Astrocyte (in vitro differentiated cells and primary cell): ENCODE data around the gene MCOLN1. TPM values are rescaled to one million over a fixed set of nuclear protein-coding genes. Genes with fewer than 3 reads are reported as not detected.
"Not testable (repeated sequence)": the region's sequence is repeated elsewhere in the genome, so short reads cannot be mapped to it uniquely, and the experiment has no call there.

Experiments
- DNase-seq: peaks from one replicate; pipeline ENCODE4 v3.0.0-alpha.2; 2010; ENCODE audit warnings: low read depth
- FAIRE-seq: peaks from 2 replicates; lab custom pipeline; 2011; peaks lifted over from hg19 to GRCh38; lab: Jason Lieb, UNC
- H2AFZ ChIP-seq: 2 replicates; pipeline ENCODE4 v1.6.0; 2012; ENCODE audit warnings: low read depth, low read length, inconsistent platforms
- H3K27ac ChIP-seq: 2 replicates; pipeline ENCODE4 v1.5.1; 2011; ENCODE audit warnings: low read depth, low read length, inconsistent platforms
- H3K27me3 ChIP-seq: 2 replicates; pipeline ENCODE4 v1.6.0; 2011; ENCODE audit warnings: low read length, inconsistent platforms; ENCODE audit not compliant: insufficient read depth
- H3K36me3 ChIP-seq: 2 replicates; pipeline ENCODE4 v1.5.1; 2011; ENCODE audit warnings: low read length, inconsistent platforms; ENCODE audit not compliant: insufficient read depth
- H3K4me1 ChIP-seq: 2 replicates; pipeline ENCODE4 v1.5.1; 2011; ENCODE audit warnings: low read length, inconsistent platforms; ENCODE audit not compliant: insufficient read depth
- H3K4me2 ChIP-seq: 2 replicates; pipeline ENCODE4 v1.6.0; 2012; ENCODE audit warnings: low read length, inconsistent platforms
- H3K4me3 ChIP-seq: 2 replicates; pipeline ENCODE4 v1.5.1; 2011; ENCODE audit warnings: low read depth, mild to moderate bottlenecking, low read length, inconsistent platforms; ENCODE audit not compliant: insufficient read depth
- H3K79me2 ChIP-seq: 2 replicates; pipeline ENCODE4 v1.6.0; 2012; ENCODE audit warnings: mild to moderate bottlenecking, low read length, inconsistent platforms; ENCODE audit not compliant: insufficient read depth
- H3K9ac ChIP-seq: 2 replicates; pipeline ENCODE4 v1.6.0; 2012; ENCODE audit warnings: mild to moderate bottlenecking, low read length, inconsistent platforms
- H3K9me3 ChIP-seq: 2 replicates; pipeline ENCODE4 v1.5.1; 2012; ENCODE audit warnings: low read depth, mild to moderate bottlenecking, low read length, inconsistent platforms; ENCODE audit not compliant: insufficient read depth
- H4K20me1 ChIP-seq: 2 replicates; pipeline ENCODE4 v1.6.0; 2012; ENCODE audit warnings: low read length, inconsistent platforms; ENCODE audit not compliant: insufficient read depth
- H3K27ac Mint-ChIP-seq: one replicate; pipeline ENCODE4 v1.8.0; 2021; ENCODE audit warnings: mild to moderate bottlenecking, mixed read lengths; ENCODE audit not compliant: unreplicated experiment
- H3K27me3 Mint-ChIP-seq: one replicate; pipeline ENCODE4 v1.8.0; 2021; ENCODE audit warnings: low read depth, mixed read lengths; ENCODE audit not compliant: unreplicated experiment
- H3K36me3 Mint-ChIP-seq: one replicate; pipeline ENCODE4 v1.8.0; 2021; ENCODE audit warnings: low read depth, mixed read lengths; ENCODE audit not compliant: unreplicated experiment
- H3K4me1 Mint-ChIP-seq: one replicate; pipeline ENCODE4 v1.8.0; 2021; ENCODE audit warnings: low read depth, mixed read lengths; ENCODE audit not compliant: unreplicated experiment
- H3K4me3 Mint-ChIP-seq: one replicate; pipeline ENCODE4 v1.8.0; 2021; ENCODE audit warnings: mild to moderate bottlenecking, moderate library complexity, mixed read lengths; ENCODE audit not compliant: unreplicated experiment
- H3K9me3 Mint-ChIP-seq: one replicate; pipeline ENCODE4 v1.8.0; 2021; ENCODE audit warnings: mild to moderate bottlenecking, mixed read lengths; ENCODE audit not compliant: unreplicated experiment
- CTCF ChIP-seq: IDR thresholded peaks from 2 replicates; pipeline ENCODE4 v1.5.1; 2011; ENCODE audit warnings: low read depth, mild to moderate bottlenecking, inconsistent platforms, low read length, moderate library complexity; ENCODE audit not compliant: insufficient read depth
- EZH2 ChIP-seq: IDR thresholded peaks from 2 replicates; pipeline ENCODE4 v1.6.1; 2012; ENCODE audit warnings: mild to moderate bottlenecking, low read length, inconsistent platforms; ENCODE audit not compliant: insufficient read depth
- total RNA-seq: library from RNA; stranded (reverse); gene quantifications from 2 replicates; pipeline ENCODE4 v1.2.1, GENCODE V29; 2021

Gene MCOLN1
- total RNA-seq, 1 donor from 2014 or later, result 26.2 TPM

DNA sequence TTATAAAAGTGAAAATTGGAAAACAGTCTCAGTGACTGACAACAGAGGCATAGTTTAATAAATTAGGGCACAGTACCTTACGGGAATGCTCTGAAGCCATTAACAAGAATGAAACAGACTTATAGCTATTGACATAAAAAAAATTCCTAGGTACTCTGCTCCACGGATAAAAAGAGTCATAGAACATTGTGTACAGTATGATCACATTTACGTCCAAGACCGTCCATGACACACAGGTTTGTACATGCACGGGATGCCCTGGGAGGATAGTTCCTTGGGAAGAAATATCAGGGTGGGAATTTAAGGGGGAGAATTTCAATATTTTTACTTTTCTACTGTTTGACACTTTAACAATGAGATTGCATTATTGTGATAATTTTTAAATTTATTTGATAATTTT is 48.3 kb downstream of the MCOLN1 start:
- no peak for DNase-seq
- Histone ChIP-seq H3K4me1 (no peaks in the 10 kb centered on the region), H3K9me3 (no peaks in the 10 kb centered on the region), H3K27me3 (no peaks in the 10 kb centered on the region), H4K20me1 (no peaks in the 10 kb centered on the region), H3K4me2 (no peak overlapping the region), H2AFZ (no peak overlapping the region), H3K79me2 (no peaks in the 10 kb centered on the region), H3K36me3 (no peaks in the 10 kb centered on the region), H3K4me3 (no peak overlapping the region), H3K9ac (no peak overlapping the region), H3K27ac (no peak overlapping the region)
- no peak for FAIRE-seq
- H3K27ac Mint-ChIP-seq, result no peak overlapping the region
- H3K36me3 Mint-ChIP-seq, result no peaks in the 10 kb centered on the region
- no peak overlapping the region for H3K4me3 Mint-ChIP-seq
- no peaks in the 10 kb centered on the region for H3K4me1 Mint-ChIP-seq
- H3K27me3 Mint-ChIP-seq, result peaks cover 16% of the 10 kb centered on the region
- TF ChIP-seq EZH2 (no peak), CTCF (no peak)
- H3K9me3 Mint-ChIP-seq, result no peaks in the 10 kb centered on the region

- H3K9me3 Mint-ChIP-seq, result no peaks in the 10 kb centered on the region
- H3K9me3 ChIP-seq, result no peaks in the 10 kb centered on the region
- no peaks in the 10 kb centered on the region for H4K20me1 ChIP-seq
- no peak overlapping the region for H3K9ac ChIP-seq
- no peaks in the 10 kb centered on the region for H3K4me1 ChIP-seq
- peaks cover 42% of the 10 kb centered on the region for H3K27me3 Mint-ChIP-seq
- no peak overlapping the region for H3K27ac ChIP-seq
- H3K27me3 ChIP-seq, result peaks cover 12% of the 10 kb centered on the region
- no peaks in the 10 kb centered on the region for H3K36me3 Mint-ChIP-seq
- FAIRE-seq (no peak), DNase-seq (no peak)
- TF ChIP-seq EZH2, result no peak
- no peak for TF ChIP-seq CTCF
- H3K36me3 ChIP-seq, result no peaks in the 10 kb centered on the region
- no peak overlapping the region for H3K27ac Mint-ChIP-seq
- no peaks in the 10 kb centered on the region for H3K79me2 ChIP-seq
- H2AFZ ChIP-seq, result no peak overlapping the region
- H3K4me1 Mint-ChIP-seq, result no peaks in the 10 kb centered on the region
- no peak overlapping the region for H3K4me2 ChIP-seq
- H3K4me3 Mint-ChIP-seq, result no peak overlapping the region
- no peak overlapping the region for H3K4me3 ChIP-seq
These were observed 53.1 kb downstream of the MCOLN1 start for GRCh38 chr19:7575434-7576040.

GRCh38 chr19:7577422-7577821 is 55.0 kb downstream of the MCOLN1 start:
- not testable (repeated sequence) for FAIRE-seq, H3K4me3 ChIP-seq, H3K4me1 Mint-ChIP-seq, H3K4me1 ChIP-seq, H3K4me2 ChIP-seq, H3K9me3 Mint-ChIP-seq, H3K9ac ChIP-seq, H3K4me3 Mint-ChIP-seq, H3K79me2 ChIP-seq, H3K27ac ChIP-seq, H3K27ac Mint-ChIP-seq, DNase-seq, H3K9me3 ChIP-seq, H4K20me1 ChIP-seq, H3K36me3 ChIP-seq, H3K36me3 Mint-ChIP-seq, H2AFZ ChIP-seq
- peaks cover 48% of the 10 kb centered on the region for H3K27me3 Mint-ChIP-seq
- peaks cover 12% of the 10 kb centered on the region for H3K27me3 ChIP-seq
